Activated T-cell treated with anti-CD3 and anti-CD28 coated beads, Interleukin-2, amount 50 U/mL, for 24 hours (primary cell): ENCODE data around the gene ILK.

Experiments
- DNase-seq: peaks from one replicate; pipeline ENCODE4 v3.0.0-alpha.2; 2020
- H3K27ac Mint-ChIP-seq: 2 replicates; pipeline ENCODE4 v1.8.0; 2020; ENCODE audit warnings: mild to moderate bottlenecking, mixed read lengths
- H3K27me3 Mint-ChIP-seq: 2 replicates; pipeline ENCODE4 v1.8.0; 2020; ENCODE audit warnings: mixed read lengths
- H3K36me3 Mint-ChIP-seq: 2 replicates; pipeline ENCODE4 v1.8.0; 2020; ENCODE audit warnings: low read depth, mixed read lengths
- H3K4me1 Mint-ChIP-seq: 2 replicates; pipeline ENCODE4 v1.8.0; 2020; ENCODE audit warnings: low read depth, mixed read lengths
- H3K4me3 Mint-ChIP-seq: 2 replicates; pipeline ENCODE4 v1.8.0; 2020; ENCODE audit warnings: mild to moderate bottlenecking, moderate library complexity, mixed read lengths
- H3K9me3 Mint-ChIP-seq: 2 replicates; pipeline ENCODE4 v1.8.0; 2020; ENCODE audit warnings: mixed read lengths

Gene ILK

GRCh38 chr11:6618117-6619003 is 14.8 kb downstream of the ILK start:
- peak; percentile 63 for DNase-seq
- Mint-ChIP-seq H3K27me3 (no peaks in the 10 kb centered on the region), H3K9me3 (no peaks in the 10 kb centered on the region), H3K36me3 (peaks cover 31% of the 10 kb centered on the region), H3K27ac (no peak overlapping the region), H3K4me1 (peaks cover 13% of the 10 kb centered on the region), H3K4me3 (no peak overlapping the region)

- H3K4me1 Mint-ChIP-seq = peaks cover 13% of the 10 kb centered on the region
- H3K27ac Mint-ChIP-seq = no peak within 1 kb of the TSS
- no peaks in the 10 kb centered on the region for H3K27me3 Mint-ChIP-seq
- DNase-seq = peak; percentile 92
- H3K4me3 Mint-ChIP-seq = no peak within 1 kb of the TSS
- peaks cover 31% of the 10 kb centered on the region for H3K36me3 Mint-ChIP-seq
- no peaks in the 10 kb centered on the region for H3K9me3 Mint-ChIP-seq
These were observed 15.6 kb downstream of the ILK start, which contains the start of gene TPP1 for GRCh38 chr11:6619004-6619745. TSS of gene TPP1 (minus strand) at chr11:6619422. CDS start at chr11:6619400, 22 bp downstream.

DNA sequence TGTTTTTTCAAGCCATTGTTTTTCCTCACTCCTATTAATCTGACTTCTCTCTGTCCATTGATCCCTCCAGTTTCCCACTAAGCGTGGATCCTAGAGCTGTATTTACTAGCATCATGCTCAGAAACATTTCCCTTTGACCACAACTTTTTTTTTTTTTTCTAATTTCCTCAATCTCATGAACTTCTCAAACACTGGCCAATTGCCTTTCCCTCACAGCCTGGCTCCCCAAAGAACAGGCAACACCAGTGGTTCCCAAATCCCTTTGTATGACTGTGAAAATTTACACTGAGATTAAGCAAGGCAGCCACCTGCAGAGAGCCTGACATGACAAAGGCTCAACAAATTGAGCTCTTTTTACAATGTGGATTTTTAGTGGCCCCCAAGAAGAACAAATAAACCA is 17.1 kb downstream of the ILK start:
- no peak overlapping the region for H3K27ac Mint-ChIP-seq
- no peaks in the 10 kb centered on the region for H3K27me3 Mint-ChIP-seq

DNA sequence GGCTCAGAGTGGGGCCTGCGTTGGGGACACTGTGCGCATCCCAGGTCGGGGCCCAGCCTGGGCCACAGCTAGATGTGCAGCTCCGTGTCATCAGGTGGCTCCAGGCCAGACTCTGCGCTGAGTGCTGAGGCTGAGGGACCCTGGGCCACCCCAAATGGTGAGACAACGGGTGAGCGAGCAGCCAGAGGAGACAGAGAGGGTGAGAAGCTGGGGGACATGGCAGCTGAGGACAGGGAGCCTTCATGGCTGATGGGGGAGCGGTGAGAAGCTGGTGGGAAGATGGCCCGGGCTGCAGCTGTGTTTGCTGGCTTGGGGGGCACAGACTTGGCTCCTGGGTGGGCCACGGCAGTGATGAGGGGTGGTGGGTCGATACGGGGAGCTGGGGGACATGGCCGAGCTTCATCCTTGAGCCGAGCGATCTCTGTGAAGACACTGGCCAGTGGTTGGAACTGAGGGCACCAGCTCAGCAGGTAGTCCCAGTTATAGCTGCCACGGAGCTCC is 18.2 kb downstream of the ILK start:
- no peak overlapping the region for H3K4me3 Mint-ChIP-seq
- H3K9me3 Mint-ChIP-seq = no peaks in the 10 kb centered on the region
- no peak for DNase-seq
- H3K36me3 Mint-ChIP-seq = peaks cover 7% of the 10 kb centered on the region
- peaks cover 1% of the 10 kb centered on the region for H3K4me1 Mint-ChIP-seq
- H3K27ac Mint-ChIP-seq = no peak overlapping the region
- no peaks in the 10 kb centered on the region for H3K27me3 Mint-ChIP-seq

More for the DNA sequence above, 17.1 kb downstream of the ILK start:
- Mint-ChIP-seq H3K4me3 (no peak overlapping the region), H3K36me3 (peaks cover 18% of the 10 kb centered on the region), H3K4me1 (peaks cover 11% of the 10 kb centered on the region), H3K9me3 (no peaks in the 10 kb centered on the region)
- DNase-seq = no peak

- Mint-ChIP-seq H3K27me3 (no peaks in the 10 kb centered on the region), H3K9me3 (no peaks in the 10 kb centered on the region), H3K36me3 (peaks cover 2% of the 10 kb centered on the region), H3K4me3 (no peak overlapping the region), H3K4me1 (peaks cover 8% of the 10 kb centered on the region), H3K27ac (no peak overlapping the region)
- no peak for DNase-seq
These were observed 18.9 kb downstream of the ILK start for GRCh38 chr11:6622261-6623171.

- Mint-ChIP-seq H3K4me3 (no peak overlapping the region), H3K9me3 (no peaks in the 10 kb centered on the region), H3K36me3 (no peaks in the 10 kb centered on the region), H3K27ac (no peak overlapping the region), H3K4me1 (peaks cover 16% of the 10 kb centered on the region), H3K27me3 (no peaks in the 10 kb centered on the region)
- DNase-seq = no peak
These were observed 20.1 kb downstream of the ILK start for GRCh38 chr11:6623391-6624363.

DNA sequence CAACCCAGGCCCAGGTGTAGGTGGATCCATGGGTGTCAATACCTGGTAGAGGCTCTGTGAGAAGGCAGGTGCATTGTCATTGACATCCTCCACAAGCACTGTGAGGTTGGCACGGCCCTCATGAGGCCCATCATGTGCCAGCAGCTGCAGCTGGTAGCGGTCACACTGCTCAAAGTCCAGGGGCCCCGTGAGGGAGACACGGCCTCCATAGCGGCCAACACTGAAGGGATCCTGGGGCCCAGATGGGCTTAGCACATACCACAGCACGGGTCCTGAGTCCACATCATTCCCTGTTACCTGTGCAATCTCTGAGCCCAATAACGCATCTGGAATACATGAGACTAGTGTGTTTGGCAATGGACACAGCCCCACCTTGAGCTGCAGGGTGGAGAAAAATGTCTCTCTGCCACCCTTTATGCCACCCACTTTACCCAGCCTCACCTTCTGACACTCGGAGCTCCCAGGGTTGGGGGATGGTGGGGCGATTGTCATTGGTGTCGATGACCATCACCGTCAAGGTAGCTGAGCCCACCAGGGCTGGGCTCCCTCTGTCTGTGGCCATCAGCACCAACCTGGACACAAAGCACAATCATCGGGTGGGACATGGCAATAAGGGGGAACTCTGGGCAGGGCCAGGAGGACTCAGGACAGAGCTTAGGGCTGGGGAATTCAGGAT is 21.7 kb downstream of the ILK start:
- Mint-ChIP-seq H3K9me3 (no peaks in the 10 kb centered on the region), H3K27me3 (no peaks in the 10 kb centered on the region), H3K4me1 (peaks cover 16% of the 10 kb centered on the region), H3K36me3 (no peaks in the 10 kb centered on the region), H3K4me3 (no peak overlapping the region), H3K27ac (no peak overlapping the region)
- no peak for DNase-seq

GRCh38 chr11:6625832-6626420 is 22.4 kb downstream of the ILK start:
- peaks cover 16% of the 10 kb centered on the region for H3K4me1 Mint-ChIP-seq
- no peak for DNase-seq
- H3K36me3 Mint-ChIP-seq = no peaks in the 10 kb centered on the region
- no peaks in the 10 kb centered on the region for H3K27me3 Mint-ChIP-seq
- H3K27ac Mint-ChIP-seq = no peak overlapping the region
- no peak overlapping the region for H3K4me3 Mint-ChIP-seq
- H3K9me3 Mint-ChIP-seq = no peaks in the 10 kb centered on the region

DNA sequence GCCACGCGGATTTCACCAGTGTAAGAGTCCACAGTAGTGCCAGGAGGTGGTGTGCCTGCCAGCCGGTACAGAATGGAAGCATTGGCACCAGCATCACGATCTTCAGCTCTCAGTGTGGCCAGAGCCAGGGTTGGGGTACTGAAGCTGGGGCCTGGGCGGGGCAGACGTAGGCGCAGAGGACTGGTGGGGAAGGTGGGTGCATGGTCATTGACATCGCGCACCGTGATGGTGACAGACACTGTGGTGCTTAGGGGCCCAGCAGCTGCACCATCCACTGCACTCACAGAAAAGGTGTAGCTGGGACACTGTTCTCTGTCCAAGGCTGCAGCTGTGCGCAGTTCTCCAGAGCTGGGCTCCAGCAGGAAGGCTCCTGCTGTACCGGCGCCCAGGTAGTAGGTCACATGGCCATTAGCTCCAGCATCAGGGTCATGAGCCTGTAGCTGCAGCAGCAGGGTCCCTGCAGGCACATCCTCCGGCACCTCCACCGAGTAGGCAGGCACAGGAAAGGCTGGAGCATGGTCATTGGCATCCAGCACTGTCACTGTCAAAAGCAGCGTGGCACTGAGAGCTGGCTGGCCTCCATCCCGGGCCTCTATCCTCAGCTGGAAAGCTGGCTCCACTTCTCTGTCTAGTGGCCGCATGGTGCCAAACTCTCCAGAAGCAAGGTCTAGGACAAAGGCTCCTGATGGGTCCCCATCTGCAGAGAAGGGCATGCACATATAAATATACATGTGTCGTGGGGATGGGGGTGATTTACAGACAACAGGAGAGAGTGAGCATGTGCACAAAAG is 23.6 kb downstream of the ILK start:
- Mint-ChIP-seq H3K27me3 (no peaks in the 10 kb centered on the region), H3K27ac (no peak overlapping the region)

DNA sequence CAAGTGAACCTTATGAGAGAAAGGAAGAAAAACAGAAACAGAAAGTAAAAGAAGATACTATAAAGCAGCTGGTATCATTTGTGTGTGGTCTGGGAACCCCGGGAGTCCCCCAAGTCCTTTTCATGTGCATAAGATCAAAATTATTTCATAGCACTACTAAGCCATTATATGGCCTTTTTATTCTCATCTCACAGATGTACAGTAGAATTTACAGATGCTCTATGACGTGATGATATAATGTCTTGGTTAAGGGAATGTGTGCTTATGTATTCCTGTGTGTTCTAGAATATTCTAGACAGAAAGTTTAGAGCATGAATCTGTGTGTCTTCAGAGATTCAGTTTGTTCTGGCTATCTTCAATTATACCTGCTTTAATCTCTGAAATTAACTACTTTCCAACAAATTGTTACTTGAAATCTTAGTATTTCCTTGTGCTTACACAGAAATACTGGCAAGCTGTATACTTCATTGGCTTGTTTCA is 24.2 kb downstream of the ILK start:
- H3K9me3 Mint-ChIP-seq = no peaks in the 10 kb centered on the region
- H3K27ac Mint-ChIP-seq = no peak overlapping the region
- H3K36me3 Mint-ChIP-seq = no peaks in the 10 kb centered on the region

More for the DNA sequence above, 23.6 kb downstream of the ILK start:
- Mint-ChIP-seq H3K4me3 (no peak overlapping the region), H3K36me3 (no peaks in the 10 kb centered on the region), H3K9me3 (no peaks in the 10 kb centered on the region), H3K4me1 (peaks cover 16% of the 10 kb centered on the region)
- no peak for DNase-seq

GRCh38 chr11:6628526-6628925 is 25.0 kb downstream of the ILK start:
- Mint-ChIP-seq H3K27me3 (no peaks in the 10 kb centered on the region), H3K4me1 (peaks cover 20% of the 10 kb centered on the region), H3K36me3 (no peaks in the 10 kb centered on the region), H3K9me3 (no peaks in the 10 kb centered on the region), H3K4me3 (no peak overlapping the region), H3K27ac (no peak overlapping the region)
- DNase-seq = no peak

More for the DNA sequence above, 24.2 kb downstream of the ILK start:
- no peaks in the 10 kb centered on the region for H3K27me3 Mint-ChIP-seq
- DNase-seq = no peak
- H3K4me3 Mint-ChIP-seq = no peak overlapping the region
- peaks cover 20% of the 10 kb centered on the region for H3K4me1 Mint-ChIP-seq

GRCh38 chr11:6629573-6629891 is 26.0 kb downstream of the ILK start:
- H3K9me3 Mint-ChIP-seq = no peaks in the 10 kb centered on the region
- H3K27me3 Mint-ChIP-seq = no peaks in the 10 kb centered on the region
- no peak for DNase-seq
- no peak overlapping the region for H3K27ac Mint-ChIP-seq
- no peak overlapping the region for H3K4me3 Mint-ChIP-seq
- no peaks in the 10 kb centered on the region for H3K36me3 Mint-ChIP-seq
- peaks cover 20% of the 10 kb centered on the region for H3K4me1 Mint-ChIP-seq
